Neural progenitor cell (in vitro differentiated cells): Measurements from ENCODE around the gene LCMT1.

Experiments used
- EZH2 ChIP-seq: fragments of 200-600 bp; sonication (generic); IDR thresholded peaks from 2 replicates; pipeline ENCODE4 v1.6.1; 2017; ENCODE audit warnings: antibody characterized with exemption, mild to moderate bottlenecking, moderate library complexity
- EZH2phosphoT487 ChIP-seq: fragments of 200-600 bp; sonication (generic); IDR thresholded peaks from 2 replicates; pipeline ENCODE4 v1.6.1; 2017; ENCODE audit warnings: antibody characterized with exemption
- TF ChIP-seq, protein P1 (sequence below): fragments of 200-600 bp; sonication (generic); IDR thresholded peaks from 2 replicates; pipeline ENCODE4 v1.5.1; 2017; ENCODE audit warnings: antibody characterized with exemption, mild to moderate bottlenecking

DNA sequence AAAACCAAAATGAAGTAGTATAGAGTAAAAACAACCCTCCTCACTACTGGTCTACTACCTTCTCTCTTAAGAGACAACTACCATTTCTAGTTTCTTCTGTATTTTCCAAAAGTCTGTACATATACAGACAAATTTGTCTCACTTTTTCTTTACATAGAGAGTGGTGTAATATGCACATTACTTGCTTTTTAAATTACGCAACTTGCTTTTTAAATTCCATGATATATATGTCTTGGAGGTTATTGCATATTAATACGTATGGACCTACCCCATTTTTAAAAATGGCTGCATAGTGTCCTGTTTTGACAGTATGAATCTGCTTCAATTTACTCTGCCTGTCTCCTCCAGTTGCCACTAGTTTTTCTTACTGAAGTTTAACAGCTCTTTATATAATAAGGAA lies 62.7 kb downstream of the LCMT1 start:
- TF ChIP-seq, protein P1, sequence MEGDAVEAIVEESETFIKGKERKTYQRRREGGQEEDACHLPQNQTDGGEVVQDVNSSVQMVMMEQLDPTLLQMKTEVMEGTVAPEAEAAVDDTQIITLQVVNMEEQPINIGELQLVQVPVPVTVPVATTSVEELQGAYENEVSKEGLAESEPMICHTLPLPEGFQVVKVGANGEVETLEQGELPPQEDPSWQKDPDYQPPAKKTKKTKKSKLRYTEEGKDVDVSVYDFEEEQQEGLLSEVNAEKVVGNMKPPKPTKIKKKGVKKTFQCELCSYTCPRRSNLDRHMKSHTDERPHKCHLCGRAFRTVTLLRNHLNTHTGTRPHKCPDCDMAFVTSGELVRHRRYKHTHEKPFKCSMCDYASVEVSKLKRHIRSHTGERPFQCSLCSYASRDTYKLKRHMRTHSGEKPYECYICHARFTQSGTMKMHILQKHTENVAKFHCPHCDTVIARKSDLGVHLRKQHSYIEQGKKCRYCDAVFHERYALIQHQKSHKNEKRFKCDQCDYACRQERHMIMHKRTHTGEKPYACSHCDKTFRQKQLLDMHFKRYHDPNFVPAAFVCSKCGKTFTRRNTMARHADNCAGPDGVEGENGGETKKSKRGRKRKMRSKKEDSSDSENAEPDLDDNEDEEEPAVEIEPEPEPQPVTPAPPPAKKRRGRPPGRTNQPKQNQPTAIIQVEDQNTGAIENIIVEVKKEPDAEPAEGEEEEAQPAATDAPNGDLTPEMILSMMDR = no peak
- TF ChIP-seq EZH2 (no peak), EZH2phosphoT487 (no peak)
